GM18499 (cell line): Measurements from ENCODE around the gene GABBR2.

ENCODE experiments used
- ATAC-seq: cut with Tn5 transposase; IDR thresholded peaks from one replicate; pipeline ENCODE4 v1.9.1; 2021; ENCODE audit warnings: moderate number of reproducible peaks; ENCODE audit not compliant: insufficient read depth, unreplicated experiment

Gene GABBR2

GRCh38 chr9:98462310-98462709, 246.4 kb downstream of the GABBR2 start:
- no peak for ATAC-seq

- ATAC-seq = no peak
Observed at GRCh38 chr9:98460704-98461103, 248.0 kb downstream of the GABBR2 start.

GRCh38 chr9:98457726-98458370, 250.9 kb downstream of the GABBR2 start:
- no peak for ATAC-seq

GRCh38 chr9:98456156-98456613, 252.6 kb downstream of the GABBR2 start:
- ATAC-seq = no peak

GRCh38 chr9:98455256-98456155, 253.2 kb downstream of the GABBR2 start:
- no peak for ATAC-seq

GRCh38 chr9:98453589-98454311, 255.0 kb downstream of the GABBR2 start:
- no peak for ATAC-seq

- no peak for ATAC-seq
Observed at GRCh38 chr9:98451576-98451975, 257.2 kb downstream of the GABBR2 start.

GRCh38 chr9:98450496-98450895, 258.2 kb downstream of the GABBR2 start:
- ATAC-seq = no peak

- ATAC-seq = no peak
Observed at GRCh38 chr9:98449871-98450270, 258.9 kb downstream of the GABBR2 start.

GRCh38 chr9:98445576-98445975, 263.2 kb downstream of the GABBR2 start:
- no peak for ATAC-seq

GRCh38 chr9:98444601-98445000, 264.1 kb downstream of the GABBR2 start:
- no peak for ATAC-seq

- no peak for ATAC-seq
Observed at GRCh38 chr9:98442541-98442940, 266.2 kb downstream of the GABBR2 start.

GRCh38 chr9:98442114-98442513, 266.6 kb downstream of the GABBR2 start:
- ATAC-seq = no peak

GRCh38 chr9:98438666-98439065, 270.1 kb downstream of the GABBR2 start:
- no peak for ATAC-seq

- no peak for ATAC-seq
Observed at GRCh38 chr9:98437458-98438034, 271.2 kb downstream of the GABBR2 start.

GRCh38 chr9:98432960-98433359, 275.8 kb downstream of the GABBR2 start:
- ATAC-seq = no peak

GRCh38 chr9:98432134-98432533, 276.6 kb downstream of the GABBR2 start:
- ATAC-seq = no peak

GRCh38 chr9:98430535-98431292, 278.0 kb downstream of the GABBR2 start:
- no peak for ATAC-seq

GRCh38 chr9:98429613-98430012, 279.1 kb downstream of the GABBR2 start:
- ATAC-seq = no peak

- ATAC-seq = no peak
Observed at GRCh38 chr9:98428454-98428853, 280.3 kb downstream of the GABBR2 start.
